ENCODE data around the gene MAPK10.

The MAPK10 gene

GRCh38 chr4:86235549-86235948, 124.3 kb downstream of the MAPK10 start:
- TF ChIP-seq FOXA1 (IDR thresholded peaks at IDR 0.05) (no peak), BHLHE40 (IDR thresholded peaks at IDR 0.05; ENCODE audit: borderline replicate concordance) (no peak), SP1 (IDR thresholded peaks at IDR 0.05) (no peak), LEF1 (IDR thresholded peaks at IDR 0.05; ENCODE audit: borderline replicate concordance) (no peak), L3MBTL2 (conservative IDR thresholded peaks at IDR 0.05) (no peak), FOXM1 (IDR thresholded peaks at IDR 0.05; ENCODE audit: borderline replicate concordance) (no peak), PKNOX1 (IDR thresholded peaks at IDR 0.05) (no peak), TARDBP (IDR thresholded peaks at IDR 0.05) (no peak)
- POLR2A ChIA-PET: no interaction called here
- CTCF ChIA-PET: no interaction called here
- DNase-seq (ENCODE audit: extremely low spot score): no peak

- TF ChIP-seq L3MBTL2 (conservative IDR thresholded peaks at IDR 0.05): no peak
- no peak for TF ChIP-seq CTBP1 (IDR thresholded peaks at IDR 0.05; ENCODE audit: borderline replicate concordance)
- no peak for TF ChIP-seq LEF1 (IDR thresholded peaks at IDR 0.05; ENCODE audit: borderline replicate concordance)
- TF ChIP-seq FOXK2 (IDR thresholded peaks at IDR 0.05): no peak
- TF ChIP-seq FOXM1 (IDR thresholded peaks at IDR 0.05; ENCODE audit: borderline replicate concordance): no peak
- ChIA-PET POLR2A (no interaction called here), CTCF (no interaction called here)
- DNase-seq (ENCODE audit: extremely low spot score): no peak
Observed at GRCh38 chr4:86233681-86234080, 126.2 kb downstream of the MAPK10 start.

GRCh38 chr4:86233090-86233489, 126.8 kb downstream of the MAPK10 start:
- DNase-seq (ENCODE audit: extremely low spot score): no peak
- ChIA-PET CTCF (no interaction called here), POLR2A (no interaction called here)
- TF ChIP-seq PKNOX1 (IDR thresholded peaks at IDR 0.05): no peak
- TF ChIP-seq ARNT (IDR thresholded peaks at IDR 0.05): no peak
- TF ChIP-seq FOXK2 (IDR thresholded peaks at IDR 0.05): no peak
- no peak for TF ChIP-seq SP1 (IDR thresholded peaks at IDR 0.05)
- no peak for TF ChIP-seq FOXA1 (IDR thresholded peaks at IDR 0.05)
- no peak for TF ChIP-seq HDGF (IDR thresholded peaks at IDR 0.05; ENCODE audit: borderline replicate concordance)
- TF ChIP-seq NFRKB (IDR thresholded peaks at IDR 0.05): no peak
- no peak for TF ChIP-seq SUZ12 (IDR thresholded peaks at IDR 0.05)
- no peak for TF ChIP-seq BHLHE40 (IDR thresholded peaks at IDR 0.05; ENCODE audit: borderline replicate concordance)
- no peak for TF ChIP-seq L3MBTL2 (conservative IDR thresholded peaks at IDR 0.05)
- no peak for TF ChIP-seq TARDBP (IDR thresholded peaks at IDR 0.05)
- TF ChIP-seq ZNF384 (IDR thresholded peaks at IDR 0.05): no peak
- no peak for TF ChIP-seq LEF1 (IDR thresholded peaks at IDR 0.05; ENCODE audit: borderline replicate concordance)
- no peak for TF ChIP-seq FOXM1 (IDR thresholded peaks at IDR 0.05; ENCODE audit: borderline replicate concordance)
- TF ChIP-seq CTBP1 (IDR thresholded peaks at IDR 0.05; ENCODE audit: borderline replicate concordance): no peak
- TF ChIP-seq ELF4 (IDR thresholded peaks at IDR 0.05): no peak

- CTCF ChIA-PET: interaction anchor here (1.1 kb wide), 1 partner anchor 773 kb away, joined by 4 read pairs; no protein-coding TSS in a partner anchor
- POLR2A ChIA-PET: no interaction called here
- TF ChIP-seq SP1 (IDR thresholded peaks at IDR 0.05) (no peak), BHLHE40 (IDR thresholded peaks at IDR 0.05; ENCODE audit: borderline replicate concordance) (no peak), ELF4 (IDR thresholded peaks at IDR 0.05) (no peak), FOXA1 (IDR thresholded peaks at IDR 0.05) (no peak), ARNT (IDR thresholded peaks at IDR 0.05) (no peak), CTBP1 (IDR thresholded peaks at IDR 0.05; ENCODE audit: borderline replicate concordance) (no peak), TARDBP (IDR thresholded peaks at IDR 0.05) (no peak), SUZ12 (IDR thresholded peaks at IDR 0.05) (no peak), NFRKB (IDR thresholded peaks at IDR 0.05) (no peak), L3MBTL2 (conservative IDR thresholded peaks at IDR 0.05) (no peak), ZNF384 (IDR thresholded peaks at IDR 0.05) (no peak), FOXM1 (IDR thresholded peaks at IDR 0.05; ENCODE audit: borderline replicate concordance) (no peak)
- DNase-seq (ENCODE audit: extremely low spot score): peak; percentile 54
Observed at GRCh38 chr4:86223472-86223871, 136.4 kb downstream of the MAPK10 start.

- no peak for TF ChIP-seq ELF4 (IDR thresholded peaks at IDR 0.05)
- TF ChIP-seq LEF1 (IDR thresholded peaks at IDR 0.05; ENCODE audit: borderline replicate concordance): no peak
- no peak for TF ChIP-seq ARNT (IDR thresholded peaks at IDR 0.05)
- TF ChIP-seq TARDBP (IDR thresholded peaks at IDR 0.05): no peak
- no peak for TF ChIP-seq SP1 (IDR thresholded peaks at IDR 0.05)
- TF ChIP-seq FOXM1 (IDR thresholded peaks at IDR 0.05; ENCODE audit: borderline replicate concordance): no peak
- TF ChIP-seq CTBP1 (IDR thresholded peaks at IDR 0.05; ENCODE audit: borderline replicate concordance): no peak
- no peak for TF ChIP-seq SUZ12 (IDR thresholded peaks at IDR 0.05)
- TF ChIP-seq HDGF (IDR thresholded peaks at IDR 0.05; ENCODE audit: borderline replicate concordance): no peak
- no peak for TF ChIP-seq NFRKB (IDR thresholded peaks at IDR 0.05)
- TF ChIP-seq L3MBTL2 (conservative IDR thresholded peaks at IDR 0.05): no peak
- TF ChIP-seq FOXA1 (IDR thresholded peaks at IDR 0.05): no peak
- TF ChIP-seq PKNOX1 (IDR thresholded peaks at IDR 0.05): no peak
- TF ChIP-seq FOXK2 (IDR thresholded peaks at IDR 0.05): no peak
- TF ChIP-seq BHLHE40 (IDR thresholded peaks at IDR 0.05; ENCODE audit: borderline replicate concordance): no peak
- no peak for TF ChIP-seq ZNF384 (IDR thresholded peaks at IDR 0.05)
- CTCF ChIA-PET: no interaction called here
- POLR2A ChIA-PET: no interaction called here
- no peak for DNase-seq (ENCODE audit: extremely low spot score)
Observed at GRCh38 chr4:86221002-86221401, 138.9 kb downstream of the MAPK10 start.

- TF ChIP-seq FOXM1 (IDR thresholded peaks at IDR 0.05; ENCODE audit: borderline replicate concordance) (no peak), PKNOX1 (IDR thresholded peaks at IDR 0.05) (0 out of 2 replicates have a peak, but pooled peaks have one; percentile 15)
- DNase-seq (ENCODE audit: extremely low spot score): no peak
- ChIA-PET POLR2A (no interaction called here), CTCF (no interaction called here)
Observed at GRCh38 chr4:86220121-86220520, 139.7 kb downstream of the MAPK10 start.
